ENCODE measurements around the gene AGO3.
A peak's percentile ranks its signal among the peaks of the same experiment; 100 is the strongest.

DNA sequence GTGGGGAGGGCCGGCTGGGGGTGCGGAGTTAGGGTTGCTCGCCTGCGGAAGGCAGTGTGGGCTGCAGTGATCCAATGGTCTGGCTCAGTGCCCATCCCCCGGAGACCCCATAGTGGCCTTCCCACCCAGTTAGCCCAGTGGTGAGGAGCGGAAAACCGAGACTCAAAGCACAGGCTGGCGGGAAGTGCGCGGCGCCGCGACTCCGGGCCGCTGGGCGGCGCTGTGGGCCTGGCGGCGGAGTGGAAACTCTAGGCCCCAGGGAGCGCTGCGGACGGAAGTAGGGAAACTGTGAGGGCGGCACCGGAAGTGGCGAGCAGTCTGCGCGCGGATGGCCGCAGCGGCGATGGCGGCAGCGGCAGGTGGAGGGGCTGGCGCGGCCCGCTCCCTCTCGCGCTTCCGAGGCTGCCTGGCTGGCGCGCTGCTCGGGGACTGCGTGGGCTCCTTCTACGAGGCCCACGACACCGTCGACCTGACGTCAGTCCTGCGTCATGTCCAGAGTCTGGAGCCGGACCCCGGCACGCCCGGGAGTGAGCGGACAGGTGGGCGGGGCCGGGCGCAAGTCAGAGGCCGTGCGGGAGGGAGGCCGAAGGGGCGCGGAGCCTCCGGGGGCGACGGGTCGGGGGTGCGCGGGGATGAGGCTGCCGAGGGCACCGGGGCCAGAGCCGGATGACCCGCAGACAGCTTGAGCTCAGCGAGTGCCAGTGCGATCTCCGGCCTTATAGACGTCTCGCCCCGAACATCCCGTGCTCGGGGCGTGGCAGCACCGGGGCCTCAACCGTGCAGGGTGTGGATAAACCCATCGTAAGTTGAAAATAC, 157.9 kb downstream of the AGO3 start, which contains the start of gene ADPRS:
- TF ChIP-seq, protein P1, sequence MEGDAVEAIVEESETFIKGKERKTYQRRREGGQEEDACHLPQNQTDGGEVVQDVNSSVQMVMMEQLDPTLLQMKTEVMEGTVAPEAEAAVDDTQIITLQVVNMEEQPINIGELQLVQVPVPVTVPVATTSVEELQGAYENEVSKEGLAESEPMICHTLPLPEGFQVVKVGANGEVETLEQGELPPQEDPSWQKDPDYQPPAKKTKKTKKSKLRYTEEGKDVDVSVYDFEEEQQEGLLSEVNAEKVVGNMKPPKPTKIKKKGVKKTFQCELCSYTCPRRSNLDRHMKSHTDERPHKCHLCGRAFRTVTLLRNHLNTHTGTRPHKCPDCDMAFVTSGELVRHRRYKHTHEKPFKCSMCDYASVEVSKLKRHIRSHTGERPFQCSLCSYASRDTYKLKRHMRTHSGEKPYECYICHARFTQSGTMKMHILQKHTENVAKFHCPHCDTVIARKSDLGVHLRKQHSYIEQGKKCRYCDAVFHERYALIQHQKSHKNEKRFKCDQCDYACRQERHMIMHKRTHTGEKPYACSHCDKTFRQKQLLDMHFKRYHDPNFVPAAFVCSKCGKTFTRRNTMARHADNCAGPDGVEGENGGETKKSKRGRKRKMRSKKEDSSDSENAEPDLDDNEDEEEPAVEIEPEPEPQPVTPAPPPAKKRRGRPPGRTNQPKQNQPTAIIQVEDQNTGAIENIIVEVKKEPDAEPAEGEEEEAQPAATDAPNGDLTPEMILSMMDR (IDR thresholded peaks at IDR 0.05; ENCODE audit: low read length): peak; percentile 97
- no peak for TF ChIP-seq EZH2 (IDR thresholded peaks at IDR 0.05; ENCODE audit: borderline replicate concordance, low read length)
